Suprapubic skin (tissue), 4 donors: ENCODE results near the gene UBE2L6. TPM values are rescaled to one million over a fixed set of nuclear protein-coding genes. Genes with fewer than 3 reads are reported as not detected.

Experiments used
- DNase-seq, 2 donors: peaks; one replicate each; pipeline ENCODE4 v3.0.0-alpha.2; 2019; ENCODE audit warnings: low spot score in 2 of 2
- H3K27ac ChIP-seq: fragments of 200-600 bp; sonication (generic); one replicate; pipeline ENCODE4 v1.5.1; 2019
- H3K27me3 ChIP-seq: fragments of 200-600 bp; sonication (generic); one replicate; pipeline ENCODE4 v1.5.1; 2019
- H3K36me3 ChIP-seq: fragments of 200-600 bp; sonication (generic); one replicate; pipeline ENCODE4 v1.5.1; 2019
- H3K4me1 ChIP-seq: fragments of 200-600 bp; sonication (generic); one replicate; pipeline ENCODE4 v1.5.1; 2019
- H3K4me3 ChIP-seq: fragments of 200-600 bp; sonication (generic); one replicate; pipeline ENCODE4 v1.5.1; 2019; ENCODE audit warnings: mild to moderate bottlenecking
- H3K9me3 ChIP-seq: fragments of 200-600 bp; sonication (generic); one replicate; pipeline ENCODE4 v1.5.1; 2019
- EP300 ChIP-seq: sonication (generic); formaldehyde crosslinking; IDR thresholded peaks from one replicate; pipeline ENCODE4 v1.6.1; 2017; ENCODE audit warnings: antibody characterized with exemption
- POLR2A ChIP-seq, 2 donors: fragments of 450-650 bp; IDR thresholded peaks; one replicate each; pipeline ENCODE4 v1.6.1; 2017; ENCODE audit warnings: antibody characterized with exemption in 2 of 2, mild to moderate bottlenecking in 2 of 2, moderate library complexity in 2 of 2
- POLR2AphosphoS5 ChIP-seq, 3 donors: sonication (generic); formaldehyde crosslinking; IDR thresholded peaks; one replicate each; pipeline ENCODE4 v1.6.1; 2017; ENCODE audit warnings: antibody characterized with exemption in 3 of 3
- WGBS: methylation state at CpG from one replicate; pipeline ENCODE4 v1.1.5; 2018; 5-methylcytosine and 5-hydroxymethylcytosine counted together
- total RNA-seq, 4 donors: library from RNA; depleted of rRNA; stranded (reverse); fragments of >200 nt; gene quantifications; one replicate each; pipeline ENCODE4 v1.1.0, GENCODE V29; 2016
- TF ChIP-seq, protein P1 (sequence below), 2 donors: fragments of 200-600 bp in 1 of 2; fragments of 450-650 bp in 1 of 2; sonication (generic) in 1 of 2; IDR thresholded peaks; one replicate each; pipeline ENCODE4 v1.5.1; 2016 to 2019; ENCODE audit warnings: antibody characterized with exemption in 2 of 2, mild to moderate bottlenecking in 1 of 2, moderate library complexity in 1 of 2

UBE2L6 gene
- total RNA-seq, 4 donors from 2014 or later = 14.2 to 32.4 (median 25.5) TPM

DNA sequence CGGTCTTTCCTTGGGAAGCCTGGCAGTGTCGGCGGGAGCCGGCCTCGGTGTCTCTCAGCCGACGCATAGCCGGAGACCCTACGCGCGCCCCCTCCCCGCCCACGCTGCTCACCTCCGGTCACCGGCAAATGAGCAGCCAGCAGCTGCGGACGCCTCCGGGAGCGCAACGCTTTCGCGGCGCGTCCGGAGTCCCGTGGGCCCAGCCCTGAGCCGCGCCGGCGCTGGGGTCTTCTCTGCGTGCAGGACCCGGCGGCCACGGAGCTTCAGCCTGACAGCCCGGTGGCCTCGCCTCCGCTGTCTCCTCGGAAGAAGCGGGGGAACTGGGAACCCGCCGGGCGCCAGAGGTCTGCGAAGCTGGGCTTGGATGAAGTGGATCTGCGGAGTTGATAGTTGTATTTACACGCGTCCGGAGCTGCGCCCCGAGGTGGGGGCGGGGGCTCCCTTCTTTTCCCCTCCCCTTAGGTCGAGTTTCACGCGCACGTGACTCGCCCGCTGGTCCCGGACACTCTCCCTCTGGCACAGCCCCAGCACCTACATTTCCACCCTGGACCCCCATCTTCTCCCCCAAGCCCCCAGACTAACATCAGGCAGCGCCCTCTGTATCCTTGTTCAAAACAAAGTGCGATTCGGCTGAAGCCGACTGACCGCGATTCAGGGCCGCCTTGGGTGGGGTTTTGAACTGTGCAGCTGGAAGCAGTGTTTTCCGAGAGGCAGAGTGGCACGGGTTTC, 52.0 kb downstream of the UBE2L6 start, which contains the start of gene SLC43A1:
SLC43A1 (minus strand) TSS at position 371 of the 729 bp plus-strand sequence. CDS start 1,591 bp downstream, outside the sequence.
- Histone ChIP-seq H3K27me3 (no peaks in the 10 kb centered on the region), H3K27ac (peak within 1 kb of the TSS; percentile 26), H3K36me3 (no peaks in the 10 kb centered on the region), H3K9me3 (no peaks in the 10 kb centered on the region), H3K4me1 (peaks cover 31% of the 10 kb centered on the region), H3K4me3 (peak within 1 kb of the TSS; percentile 75)
- TF ChIP-seq EP300 (no peak), POLR2AphosphoS5 (IDR thresholded peaks at IDR 0.05) (no peak), POLR2A (IDR thresholded peaks at IDR 0.05) (no peak)
- TF ChIP-seq, protein P1, sequence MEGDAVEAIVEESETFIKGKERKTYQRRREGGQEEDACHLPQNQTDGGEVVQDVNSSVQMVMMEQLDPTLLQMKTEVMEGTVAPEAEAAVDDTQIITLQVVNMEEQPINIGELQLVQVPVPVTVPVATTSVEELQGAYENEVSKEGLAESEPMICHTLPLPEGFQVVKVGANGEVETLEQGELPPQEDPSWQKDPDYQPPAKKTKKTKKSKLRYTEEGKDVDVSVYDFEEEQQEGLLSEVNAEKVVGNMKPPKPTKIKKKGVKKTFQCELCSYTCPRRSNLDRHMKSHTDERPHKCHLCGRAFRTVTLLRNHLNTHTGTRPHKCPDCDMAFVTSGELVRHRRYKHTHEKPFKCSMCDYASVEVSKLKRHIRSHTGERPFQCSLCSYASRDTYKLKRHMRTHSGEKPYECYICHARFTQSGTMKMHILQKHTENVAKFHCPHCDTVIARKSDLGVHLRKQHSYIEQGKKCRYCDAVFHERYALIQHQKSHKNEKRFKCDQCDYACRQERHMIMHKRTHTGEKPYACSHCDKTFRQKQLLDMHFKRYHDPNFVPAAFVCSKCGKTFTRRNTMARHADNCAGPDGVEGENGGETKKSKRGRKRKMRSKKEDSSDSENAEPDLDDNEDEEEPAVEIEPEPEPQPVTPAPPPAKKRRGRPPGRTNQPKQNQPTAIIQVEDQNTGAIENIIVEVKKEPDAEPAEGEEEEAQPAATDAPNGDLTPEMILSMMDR (IDR thresholded peaks at IDR 0.05) = no peak
- WGBS = 0% methylated on average over 30 of the region's 66 CpGs
- DNase-seq = peak in 1 of 2 donors; percentile 73

DNA sequence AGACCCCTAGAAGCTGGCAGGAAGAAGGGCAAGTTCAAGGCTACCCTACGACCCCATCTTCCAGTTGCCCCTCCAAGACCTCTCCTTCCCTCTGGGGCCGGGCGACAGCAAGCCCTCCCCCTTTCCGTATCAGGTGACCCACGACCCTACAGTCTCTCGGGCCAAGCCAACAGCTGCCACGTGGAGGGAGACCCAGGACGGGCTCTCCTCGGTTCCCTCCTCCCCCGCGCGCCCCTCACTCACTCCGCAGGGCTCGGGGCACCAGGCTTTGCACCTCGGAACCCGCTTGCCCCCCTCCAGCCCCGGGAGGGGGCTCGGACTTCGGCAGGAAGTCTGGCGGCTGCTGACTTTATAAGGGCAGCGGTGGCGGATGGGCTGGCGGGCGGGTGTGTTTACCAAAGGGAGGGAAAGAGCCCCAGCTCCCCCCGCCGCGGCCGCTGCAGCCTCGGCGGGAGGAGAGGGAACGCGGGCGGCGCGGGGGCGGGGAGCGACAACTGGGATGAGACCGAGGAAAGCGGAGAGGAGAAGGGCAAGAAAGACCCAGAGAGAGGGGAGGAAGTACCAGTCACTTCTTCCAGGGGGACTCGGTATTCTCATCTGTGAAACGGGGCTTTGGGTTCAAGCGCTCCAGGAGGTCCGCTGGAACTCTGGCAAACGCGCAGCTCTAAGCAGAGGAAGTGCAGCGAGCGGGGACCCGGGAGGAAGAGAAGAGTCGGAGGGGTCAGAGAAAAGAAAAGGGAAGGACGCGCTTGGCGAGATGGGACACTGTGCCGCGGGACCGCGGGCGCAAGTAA, 52.7 kb downstream of the UBE2L6 start:
- under 1% methylated on average over 49 of the region's 57 CpGs for WGBS
- no peaks in the 10 kb centered on the region for H3K27me3 ChIP-seq
- DNase-seq = peak; percentile 71 to 88
- H3K36me3 ChIP-seq = no peaks in the 10 kb centered on the region
- H3K4me1 ChIP-seq = peaks cover 31% of the 10 kb centered on the region
- no peaks in the 10 kb centered on the region for H3K9me3 ChIP-seq
- H3K4me3 ChIP-seq = peak overlapping the region; percentile 75
- no peak for TF ChIP-seq EP300
- no peak for TF ChIP-seq POLR2A (IDR thresholded peaks at IDR 0.05)
- no peak for TF ChIP-seq POLR2AphosphoS5 (IDR thresholded peaks at IDR 0.05)
- TF ChIP-seq, protein P1 (IDR thresholded peaks at IDR 0.05) = no peak
- peak overlapping the region; percentile 26 for H3K27ac ChIP-seq

DNA sequence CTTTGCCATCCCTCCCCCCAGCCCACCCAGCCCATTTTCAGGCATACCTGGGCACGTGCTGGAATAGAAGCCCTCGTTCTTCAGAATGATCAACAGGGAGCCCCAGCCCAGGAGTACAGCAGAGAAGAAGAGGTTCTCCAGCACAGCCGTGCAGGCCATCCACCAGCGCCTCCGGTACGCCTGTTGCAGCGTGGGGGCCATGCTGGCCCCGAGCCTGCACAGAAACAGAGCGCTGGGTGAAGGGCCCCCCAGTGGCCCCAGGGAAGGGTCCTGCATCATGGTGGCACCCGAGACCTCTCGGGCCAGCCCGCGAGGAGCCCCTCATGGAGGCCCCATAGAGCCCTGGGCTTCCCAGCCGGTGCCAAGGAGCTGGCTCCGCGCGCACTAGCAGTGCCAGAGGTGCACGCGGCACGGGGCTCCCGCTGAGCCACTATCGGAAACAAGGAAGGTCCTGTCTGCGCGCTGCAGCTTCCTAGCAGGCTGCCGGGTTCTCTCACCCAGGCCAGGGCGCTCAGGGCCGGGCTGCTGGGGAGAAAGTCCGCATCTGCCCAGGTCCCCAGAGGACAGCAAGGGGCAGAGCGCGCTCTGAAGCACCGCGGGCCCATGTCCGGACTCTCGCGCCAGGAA, 53.4 kb downstream of the UBE2L6 start:
- DNase-seq = peak in 1 of 2 donors; percentile 65

DNA sequence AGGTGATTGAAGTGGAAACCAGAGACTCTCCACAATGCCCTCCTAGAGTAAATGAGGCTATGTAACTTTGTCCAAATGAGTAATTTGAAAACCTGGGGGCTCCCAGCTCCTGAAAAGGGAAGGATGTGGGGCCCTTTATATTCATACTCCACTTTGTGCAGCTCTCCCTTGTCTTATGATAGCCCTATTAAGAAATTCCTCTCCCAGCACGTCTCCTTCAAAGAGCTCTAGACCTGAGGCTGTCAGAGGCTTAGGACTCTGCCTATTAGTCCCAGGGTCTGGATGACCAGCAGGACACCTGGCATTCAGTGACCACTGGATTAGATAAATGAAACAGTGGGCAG, 54.0 kb downstream of the UBE2L6 start:
- no peak for DNase-seq
- TF ChIP-seq, protein P1 (IDR thresholded peaks at IDR 0.05) = no peak
- TF ChIP-seq EP300 (no peak), POLR2A (IDR thresholded peaks at IDR 0.05) (no peak), POLR2AphosphoS5 (IDR thresholded peaks at IDR 0.05) (no peak)
- no peaks in the 10 kb centered on the region for H3K36me3 ChIP-seq
- no peaks in the 10 kb centered on the region for H3K9me3 ChIP-seq
- H3K4me1 ChIP-seq = peaks cover 31% of the 10 kb centered on the region
- no peak overlapping the region for H3K4me3 ChIP-seq
- peak overlapping the region; percentile 26 for H3K27ac ChIP-seq
- WGBS = 50% methylated on average over 1 of the region's 1 CpG
- no peaks in the 10 kb centered on the region for H3K27me3 ChIP-seq

More for the DNA sequence above, 53.4 kb downstream of the UBE2L6 start:
- Histone ChIP-seq H3K27ac (peak overlapping the region; percentile 26), H3K36me3 (no peaks in the 10 kb centered on the region), H3K9me3 (no peaks in the 10 kb centered on the region), H3K27me3 (no peaks in the 10 kb centered on the region), H3K4me1 (peaks cover 31% of the 10 kb centered on the region), H3K4me3 (peak overlapping the region; percentile 75)
- WGBS = 21% methylated on average over 7 of the region's 35 CpGs
- TF ChIP-seq POLR2AphosphoS5 (IDR thresholded peaks at IDR 0.05) = no peak

DNA sequence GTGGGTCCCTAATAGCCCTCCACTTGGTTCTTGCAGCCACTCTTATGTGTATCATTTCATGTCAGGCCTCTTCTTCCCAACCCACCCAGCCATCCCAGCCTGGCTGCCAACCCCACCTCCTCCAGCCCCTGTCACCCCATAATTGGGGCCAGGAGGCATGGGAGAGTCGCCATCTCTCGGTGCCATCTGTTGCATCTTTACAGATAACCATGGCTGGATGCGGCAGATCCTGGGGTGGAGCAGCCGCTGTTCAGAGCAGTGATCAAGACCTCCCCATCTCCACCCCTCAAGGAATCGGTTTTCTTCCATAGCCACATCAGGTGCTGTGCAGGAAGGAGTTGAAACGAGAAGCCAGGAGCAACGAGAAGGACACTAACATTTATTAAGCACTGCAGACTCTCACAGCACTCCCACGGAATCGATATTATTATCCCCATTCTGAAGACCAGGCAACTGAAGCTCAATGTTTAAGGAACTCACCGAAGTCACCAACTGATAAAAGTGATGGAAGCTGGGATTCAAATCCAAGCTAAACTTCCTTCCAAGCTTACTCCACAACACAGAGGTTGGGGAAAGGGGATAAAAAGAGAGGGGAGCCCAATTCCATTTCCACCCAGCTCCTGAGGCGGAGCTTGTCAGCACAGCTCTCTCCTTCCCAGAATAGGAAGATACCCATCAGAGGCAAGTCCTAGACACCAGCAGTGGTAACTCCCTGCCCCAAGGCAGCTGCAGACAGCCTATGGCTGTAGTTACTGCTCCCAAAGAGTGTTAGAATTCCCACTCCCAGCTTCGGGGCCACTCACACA, 54.6 kb downstream of the UBE2L6 start:
- H3K27me3 ChIP-seq = no peaks in the 10 kb centered on the region
- TF ChIP-seq EP300 = no peak
- TF ChIP-seq, protein P1 (IDR thresholded peaks at IDR 0.05) = no peak
- no peak for TF ChIP-seq POLR2AphosphoS5 (IDR thresholded peaks at IDR 0.05)
- TF ChIP-seq POLR2A (IDR thresholded peaks at IDR 0.05) = no peak
- no peaks in the 10 kb centered on the region for H3K36me3 ChIP-seq
- no peaks in the 10 kb centered on the region for H3K9me3 ChIP-seq
- H3K4me3 ChIP-seq = no peak overlapping the region
- H3K4me1 ChIP-seq = peaks cover 31% of the 10 kb centered on the region
- peak overlapping the region; percentile 26 for H3K27ac ChIP-seq
- WGBS = 56% methylated on average over 12 of the region's 12 CpGs
- DNase-seq = no peak
